ENCODE measurements around the gene MGMT. TPM values are rescaled to one million over a fixed set of nuclear protein-coding genes. Genes with fewer than 3 reads are reported as not detected.

Gene MGMT
- total RNA-seq, 1 experiment from 2014 or later: 21.2 TPM

- no peak for TF ChIP-seq CTCF (conservative IDR thresholded peaks at IDR 0.05)
- no peak for TF ChIP-seq EZH2 (IDR thresholded peaks at IDR 0.05; ENCODE audit: low read depth)
- ChIA-PET CTCF (no interaction called here), POLR2A (ENCODE audit: unreplicated experiment) (interaction anchor here (0.6 kb wide), 1 partner anchor 424 kb away, joined by 4 read pairs; no protein-coding TSS in a partner anchor)
- Histone ChIP-seq H4K20me1 (ENCODE audit: insufficient read depth) (no peaks in the 10 kb centered on the region), H3K4me1 (replicated peaks; ENCODE audit: insufficient read depth) (no peaks in the 10 kb centered on the region), H3K79me2 (ENCODE audit: low read depth) (no peaks in the 10 kb centered on the region), H2AFZ (no peak overlapping the region), H3K27me3 (ENCODE audit: insufficient read depth, low read depth) (no peaks in the 10 kb centered on the region), H3K4me3 (no peak overlapping the region), H3K9me2 (ENCODE audit: insufficient read depth) (no peaks in the 10 kb centered on the region), H3K4me2 (no peak overlapping the region), H3K9me3 (ENCODE audit: insufficient read depth, low read depth) (no peaks in the 10 kb centered on the region), H3F3A (ENCODE audit: insufficient read depth, low read depth) (no peaks in the 10 kb centered on the region), H3K27ac (no peak overlapping the region), H3K36me3 (ENCODE audit: low read depth) (no peaks in the 10 kb centered on the region)
- intact Hi-C loops (cut with micrococcal nuclease; ENCODE audit: unreplicated experiment): no loop called here
- BruUV-seq (replicated peaks): no TSS peak
- no peak for DNase-seq
Observed at GRCh38 chr10:129689671-129690071, 222.6 kb downstream of the MGMT start.

- no peaks in the 10 kb centered on the region for H3K9me3 ChIP-seq (ENCODE audit: insufficient read depth, low read depth)
- DNase-seq: no peak
- no peaks in the 10 kb centered on the region for H3K4me1 ChIP-seq (replicated peaks; ENCODE audit: insufficient read depth)
- H3K79me2 ChIP-seq (ENCODE audit: low read depth): no peaks in the 10 kb centered on the region
- TF ChIP-seq CTCF (conservative IDR thresholded peaks at IDR 0.05) (no peak), EZH2 (IDR thresholded peaks at IDR 0.05; ENCODE audit: low read depth) (no peak)
- POLR2A ChIA-PET (ENCODE audit: unreplicated experiment): interaction anchor here (0.6 kb wide), 1 partner anchor 423 kb away, joined by 4 read pairs; no protein-coding TSS in a partner anchor
- no peak overlapping the region for H3K4me2 ChIP-seq
- intact Hi-C loops (cut with micrococcal nuclease; ENCODE audit: unreplicated experiment): no loop called here
- BruUV-seq (replicated peaks): no TSS peak
- H3K9me2 ChIP-seq (ENCODE audit: insufficient read depth): no peaks in the 10 kb centered on the region
- H4K20me1 ChIP-seq (ENCODE audit: insufficient read depth): no peaks in the 10 kb centered on the region
- H3K27me3 ChIP-seq (ENCODE audit: insufficient read depth, low read depth): no peaks in the 10 kb centered on the region
- CTCF ChIA-PET: no interaction called here
- H2AFZ ChIP-seq: no peak overlapping the region
- no peaks in the 10 kb centered on the region for H3K36me3 ChIP-seq (ENCODE audit: low read depth)
- H3K27ac ChIP-seq: no peak overlapping the region
- no peak overlapping the region for H3K4me3 ChIP-seq
- H3F3A ChIP-seq (ENCODE audit: insufficient read depth, low read depth): no peaks in the 10 kb centered on the region
Observed at GRCh38 chr10:129690248-129691070, 223.4 kb downstream of the MGMT start.

GRCh38 chr10:129692695-129693094 lies 225.7 kb downstream of the MGMT start:
- TF ChIP-seq CTCF (conservative IDR thresholded peaks at IDR 0.05) (no peak), EZH2 (IDR thresholded peaks at IDR 0.05; ENCODE audit: low read depth) (no peak)
- no peak overlapping the region for H3K27ac ChIP-seq
- no peaks in the 10 kb centered on the region for H3K9me2 ChIP-seq (ENCODE audit: insufficient read depth)
- DNase-seq: no peak
- no peaks in the 10 kb centered on the region for H4K20me1 ChIP-seq (ENCODE audit: insufficient read depth)
- no peaks in the 10 kb centered on the region for H3K36me3 ChIP-seq (ENCODE audit: low read depth)
- H3K79me2 ChIP-seq (ENCODE audit: low read depth): no peaks in the 10 kb centered on the region
- no peak overlapping the region for H2AFZ ChIP-seq
- no peak overlapping the region for H3K4me2 ChIP-seq
- no TSS peak for BruUV-seq (replicated peaks)
- no peaks in the 10 kb centered on the region for H3F3A ChIP-seq (ENCODE audit: insufficient read depth, low read depth)
- H3K9me3 ChIP-seq (ENCODE audit: insufficient read depth, low read depth): no peaks in the 10 kb centered on the region
- no peaks in the 10 kb centered on the region for H3K4me1 ChIP-seq (replicated peaks; ENCODE audit: insufficient read depth)
- CTCF ChIA-PET: no interaction called here
- no peaks in the 10 kb centered on the region for H3K27me3 ChIP-seq (ENCODE audit: insufficient read depth, low read depth)
- POLR2A ChIA-PET (ENCODE audit: unreplicated experiment): no interaction called here
- H3K4me3 ChIP-seq: no peak overlapping the region
- intact Hi-C loops (cut with micrococcal nuclease; ENCODE audit: unreplicated experiment): no loop called here

Measured in PC-9 (cell line).